ENCODE data around the gene PRDX5. TPM values are rescaled to one million over a fixed set of nuclear protein-coding genes. Genes with fewer than 3 reads are reported as not detected.

The PRDX5 gene
- total RNA-seq (2014; rRNA removed; shearing (Covaris generic)), result 341 and 414 TPM in 2 replicates

DNA sequence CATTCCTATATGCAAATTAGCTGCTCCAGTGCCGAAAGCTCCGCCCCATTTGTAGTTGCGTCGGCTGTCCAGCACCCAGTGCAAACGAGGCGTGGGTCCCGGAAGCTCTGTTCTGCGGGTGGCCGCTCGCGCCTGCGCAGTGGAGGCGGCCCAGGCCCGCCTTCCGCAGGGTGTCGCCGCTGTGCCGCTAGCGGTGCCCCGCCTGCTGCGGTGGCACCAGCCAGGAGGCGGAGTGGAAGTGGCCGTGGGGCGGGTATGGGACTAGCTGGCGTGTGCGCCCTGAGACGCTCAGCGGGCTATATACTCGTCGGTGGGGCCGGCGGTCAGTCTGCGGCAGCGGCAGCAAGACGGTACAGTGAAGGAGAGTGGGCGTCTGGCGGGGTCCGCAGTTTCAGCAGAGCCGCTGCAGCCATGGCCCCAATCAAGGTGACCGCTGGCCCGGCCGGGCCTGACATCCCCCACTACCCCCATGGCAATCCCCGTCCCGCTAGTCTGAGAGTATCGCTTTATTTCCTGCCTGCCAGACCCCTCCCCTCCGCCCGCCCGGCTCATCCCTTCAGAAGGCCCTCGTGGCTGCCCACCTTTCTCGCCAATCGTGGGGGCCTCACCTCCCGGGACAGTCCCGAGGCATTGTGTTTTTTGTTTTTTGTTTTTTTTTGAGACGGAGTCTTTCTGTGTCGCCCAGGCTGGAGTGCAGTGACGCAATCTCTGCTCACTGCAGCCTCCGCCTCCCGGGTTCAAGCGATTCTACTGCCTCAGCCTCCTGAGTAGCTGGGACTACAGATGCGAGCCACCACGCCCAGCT, at the start of gene PRDX5:
Gene PRDX5, plus strand, starts transcription at position 161 of the 805 bp plus-strand sequence. Its CDS starts 95 bp downstream, at position 256.
- in situ Hi-C loops (cut with HindIII; ENCODE audit: low sequenced_read_pairs), result no loop called here

DNA sequence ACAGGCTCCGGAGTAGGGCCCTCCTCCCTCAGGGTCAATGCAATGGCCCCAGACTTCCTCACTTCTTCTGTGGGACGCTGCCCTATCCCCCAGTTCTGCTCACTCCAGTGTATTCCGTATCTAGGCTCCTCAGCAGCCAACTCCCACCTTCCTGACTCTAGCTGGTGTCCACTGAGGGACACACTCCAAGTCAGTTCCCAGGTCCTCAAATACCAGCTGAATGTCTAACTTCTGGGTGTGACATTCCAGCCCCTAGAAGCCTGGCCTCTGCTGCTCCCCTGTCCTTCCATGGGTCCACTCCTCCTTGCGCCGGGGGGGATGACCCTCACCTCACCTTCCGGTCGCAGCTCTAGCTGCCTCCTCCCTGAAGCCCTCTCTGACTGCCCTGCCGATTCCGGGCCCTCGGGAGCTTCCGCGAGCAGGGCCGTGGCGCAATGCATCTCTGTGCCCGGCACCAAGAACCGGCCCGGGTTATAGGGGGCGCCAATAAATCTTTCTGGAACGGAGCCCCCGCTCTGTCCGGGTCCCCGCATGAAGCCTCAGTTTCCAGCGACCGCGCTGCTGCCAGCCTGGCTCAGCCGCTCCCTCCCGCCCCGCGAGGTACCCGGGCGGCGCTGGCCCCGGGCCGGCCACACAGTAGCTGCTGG, 48.9 kb upstream of the PRDX5 start:
- in situ Hi-C loops (cut with HindIII; ENCODE audit: low sequenced_read_pairs), result no loop called here
- DNase-seq (ENCODE audit: low spot score), result peak; percentile 65

More for the DNA sequence above, at the start of gene PRDX5:
- DNase-seq (ENCODE audit: low spot score), result peak; percentile 97

GRCh38 chr11:64269540-64270220, 48.2 kb upstream of the PRDX5 start:
- in situ Hi-C loops (cut with HindIII; ENCODE audit: low sequenced_read_pairs), result loop anchor here (10.0 kb wide), 1 partner anchor 65 kb away; the partner anchor contains the start of gene FERMT3
- peak; percentile 100 for DNase-seq (ENCODE audit: low spot score)

DNA sequence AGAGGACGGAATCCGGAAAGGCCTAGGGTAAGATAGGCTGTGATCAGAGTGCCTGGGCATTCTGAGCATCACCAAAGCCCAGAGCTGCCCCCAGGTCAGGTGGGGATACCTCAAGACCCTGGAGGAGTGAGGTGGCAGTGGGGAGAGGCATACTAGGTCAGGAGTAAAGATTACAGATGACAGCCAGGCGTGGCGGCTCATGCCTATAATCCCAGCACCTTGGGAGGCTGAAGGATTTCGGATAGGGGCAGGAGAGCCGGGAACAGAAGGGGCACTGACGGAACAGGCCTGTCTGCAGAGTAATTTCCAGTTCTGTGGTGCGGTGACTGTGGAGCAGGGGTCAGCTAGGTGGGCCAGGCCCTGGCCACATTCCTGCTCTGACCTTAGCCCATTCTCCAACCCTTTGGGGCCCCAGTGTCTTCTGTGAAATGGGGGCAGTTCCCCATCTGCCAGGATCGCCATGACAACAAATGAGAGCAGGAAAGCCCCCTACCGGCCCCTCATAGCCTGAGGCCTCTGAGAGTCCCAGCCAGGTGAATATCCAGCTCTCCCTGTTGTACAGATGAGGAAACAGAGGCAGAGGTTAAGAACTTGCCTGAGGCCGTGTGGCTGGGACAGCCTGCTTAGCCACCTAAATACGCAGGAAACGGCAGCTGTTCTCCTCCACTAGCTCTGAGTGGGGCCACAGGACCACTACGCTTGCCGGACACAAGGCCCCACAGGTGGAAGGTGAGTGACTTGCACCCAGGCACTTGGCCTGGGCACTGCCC, 42.7 kb upstream of the PRDX5 start:
- no peak for DNase-seq (ENCODE audit: low spot score)
- in situ Hi-C loops (cut with HindIII; ENCODE audit: low sequenced_read_pairs), result loop anchor here (10.0 kb wide), 1 partner anchor 70 kb away; the partner anchor contains the start of gene FERMT3

DNA sequence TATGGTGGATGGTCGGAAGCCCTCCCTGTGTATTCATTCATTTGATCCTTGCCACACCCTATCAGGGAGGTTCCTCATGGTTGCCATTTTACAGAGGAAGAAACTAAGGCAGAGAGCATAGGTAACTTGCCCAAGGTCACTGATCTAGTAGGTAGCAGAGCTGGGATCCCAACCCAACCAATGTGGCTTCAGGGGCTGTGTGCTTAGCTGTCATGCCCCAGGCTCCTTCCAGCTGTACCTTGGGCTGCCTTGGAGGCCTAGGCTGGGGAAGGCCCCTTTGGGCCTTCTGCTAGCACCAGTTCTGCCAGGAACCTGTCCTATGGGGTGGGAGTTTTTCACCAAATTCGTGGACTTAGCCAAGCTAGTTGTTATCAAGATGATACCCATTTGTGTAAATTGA, 42.1 kb upstream of the PRDX5 start:
- no peak for DNase-seq (ENCODE audit: low spot score)
- in situ Hi-C loops (cut with HindIII; ENCODE audit: low sequenced_read_pairs), result loop anchor here (10.0 kb wide), 1 partner anchor 71 kb away; the partner anchor contains the start of gene FERMT3

- peak; percentile 68 for DNase-seq (ENCODE audit: low spot score)
- in situ Hi-C loops (cut with HindIII; ENCODE audit: low sequenced_read_pairs), result loop anchor here (10.0 kb wide), 1 partner anchor 72 kb away; the partner anchor contains the start of gene FERMT3
Observed at GRCh38 chr11:64276653-64277431, 41.1 kb upstream of the PRDX5 start.

GRCh38 chr11:64278576-64279190, 39.2 kb upstream of the PRDX5 start:
- no peak for DNase-seq (ENCODE audit: low spot score)
- in situ Hi-C loops (cut with HindIII; ENCODE audit: low sequenced_read_pairs), result loop anchor here (10.0 kb wide), 1 partner anchor 74 kb away; the partner anchor contains the start of gene FERMT3

DNA sequence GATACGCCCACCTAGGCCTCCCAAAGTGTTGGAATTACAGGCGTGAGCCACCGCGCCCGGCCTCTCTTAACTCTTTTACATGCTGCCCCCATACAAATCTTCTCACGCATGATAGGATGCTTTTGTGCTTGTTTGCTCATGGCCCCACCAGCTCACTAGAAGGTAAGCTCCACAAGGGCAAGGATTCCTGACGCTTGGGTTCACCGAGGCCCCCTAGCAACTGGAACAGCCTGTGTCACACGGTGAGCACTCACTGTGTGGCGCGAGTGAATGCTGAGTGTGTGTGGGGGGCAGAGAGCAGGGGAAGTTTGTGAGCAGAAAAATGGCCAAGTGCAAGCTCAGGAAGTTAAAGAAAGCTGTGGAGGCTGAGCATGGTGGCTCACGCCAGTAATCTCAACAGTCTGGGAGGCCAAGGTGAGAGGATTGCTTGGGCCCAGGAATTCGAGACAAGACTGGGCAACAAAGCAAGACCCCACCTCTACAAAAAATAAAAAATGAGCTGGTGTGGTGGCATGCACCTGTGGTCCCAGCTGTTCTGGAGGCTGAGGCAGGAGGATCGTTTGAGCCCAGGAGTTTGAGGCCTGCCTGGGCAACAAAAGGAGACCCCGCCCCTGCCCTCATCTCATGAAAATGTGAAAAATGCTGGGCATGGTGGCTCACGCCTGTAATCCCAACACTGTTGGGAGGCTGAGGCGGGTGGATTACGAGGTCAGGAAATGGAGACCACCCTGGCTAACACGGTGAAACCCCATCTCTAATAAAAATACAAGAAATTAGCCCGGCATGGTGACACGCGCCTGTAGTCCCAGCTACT, 35.8 kb upstream of the PRDX5 start:
- in situ Hi-C loops (cut with HindIII; ENCODE audit: low sequenced_read_pairs), result no loop called here
- no peak for DNase-seq (ENCODE audit: low spot score)

GRCh38 chr11:64283092-64283491, 34.8 kb upstream of the PRDX5 start:
- in situ Hi-C loops (cut with HindIII; ENCODE audit: low sequenced_read_pairs), result no loop called here
- no peak for DNase-seq (ENCODE audit: low spot score)

GRCh38 chr11:64284048-64284961, 33.6 kb upstream of the PRDX5 start, which contains the start of gene BAD:
Gene BAD (minus strand): TSS chr11:64284665. CDS start chr11:64284368, 297 bp downstream.
- peak; percentile 97 for DNase-seq (ENCODE audit: low spot score)
- in situ Hi-C loops (cut with HindIII; ENCODE audit: low sequenced_read_pairs), result no loop called here

GRCh38 chr11:64284962-64285884, 32.7 kb upstream of the PRDX5 start, which contains the start of gene GPR137:
Gene GPR137 (plus strand): TSS chr11:64285848. CDS start chr11:64286525, 677 bp downstream.
- DNase-seq (ENCODE audit: low spot score), result peak; percentile 82
- in situ Hi-C loops (cut with HindIII; ENCODE audit: low sequenced_read_pairs), result no loop called here

GRCh38 chr11:64285885-64286800, 31.8 kb upstream of the PRDX5 start:
- peak; percentile 64 for DNase-seq (ENCODE audit: low spot score)
- in situ Hi-C loops (cut with HindIII; ENCODE audit: low sequenced_read_pairs), result no loop called here

DNA sequence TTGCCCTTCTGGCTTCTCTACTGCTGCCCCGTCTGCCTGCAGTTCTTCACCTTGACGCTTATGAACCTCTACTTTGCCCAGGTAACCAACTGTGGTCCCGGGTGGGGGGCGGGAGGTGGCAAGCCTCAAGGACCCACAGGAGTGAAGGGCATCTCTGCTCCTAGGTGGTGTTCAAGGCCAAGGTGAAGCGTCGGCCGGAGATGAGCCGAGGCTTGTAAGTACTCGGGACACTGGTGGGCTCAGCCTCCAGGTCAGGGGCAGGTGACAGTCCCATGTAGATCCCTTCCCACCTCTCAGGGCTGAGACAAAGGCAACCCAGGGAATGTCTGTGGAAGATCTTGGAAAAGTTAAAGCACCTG, 31.1 kb upstream of the PRDX5 start:
- in situ Hi-C loops (cut with HindIII; ENCODE audit: low sequenced_read_pairs), result no loop called here
- DNase-seq (ENCODE audit: low spot score), result no peak
